HUDEP-2 (cell line): ENCODE data around the gene PRPF4.

Experiments
- DNase-seq, 76 experiments: peaks; one replicate each; lab custom pipeline; 2025; ENCODE audit not compliant: unreplicated experiment in 76 of 76; lab: John Stamatoyannopoulos, UW

Gene PRPF4

GRCh38 chr9:113266174-113266573 is 9.3 kb upstream of the PRPF4 start:
- no peak for DNase-seq

- DNase-seq = peak in 27 of 76 experiments; percentile 9 to 78 (median 45)
Measured at GRCh38 chr9:113267911-113268566, 7.4 kb upstream of the PRPF4 start.

GRCh38 chr9:113269355-113269754 is 6.1 kb upstream of the PRPF4 start:
- no peak for DNase-seq

GRCh38 chr9:113269871-113270270 is 5.6 kb upstream of the PRPF4 start:
- peak in 9 of 76 experiments; percentile 7 to 37 (median 15) for DNase-seq

- DNase-seq = peak in 35 of 76 experiments; percentile 5 to 71 (median 44)
Measured at GRCh38 chr9:113274474-113275156, 843 bp upstream of the PRPF4 start.

GRCh38 chr9:113278840-113279239 is 3.4 kb downstream of the PRPF4 start:
- no peak for DNase-seq

GRCh38 chr9:113281356-113281755 is 5.9 kb downstream of the PRPF4 start:
- DNase-seq = no peak

GRCh38 chr9:113289091-113289490 is 13.6 kb downstream of the PRPF4 start:
- no peak for DNase-seq

GRCh38 chr9:113290052-113290607 is 14.7 kb downstream of the PRPF4 start:
- no peak for DNase-seq

- DNase-seq = no peak
Measured at GRCh38 chr9:113293285-113293878, 17.9 kb downstream of the PRPF4 start.

- DNase-seq = peak in 11 of 76 experiments; percentile 2 to 25 (median 13)
Measured at GRCh38 chr9:113296247-113296646, 20.8 kb downstream of the PRPF4 start.

GRCh38 chr9:113296796-113297558 is 21.5 kb downstream of the PRPF4 start:
- no peak for DNase-seq

GRCh38 chr9:113298311-113298710 is 22.9 kb downstream of the PRPF4 start:
- no peak for DNase-seq

GRCh38 chr9:113298924-113299770 is 23.7 kb downstream of the PRPF4 start:
- no peak for DNase-seq

- peak in 2 of 76 experiments; percentile 9 to 20 for DNase-seq
Measured at GRCh38 chr9:113299800-113300292, 24.4 kb downstream of the PRPF4 start.

GRCh38 chr9:113301548-113301947 is 26.1 kb downstream of the PRPF4 start:
- no peak for DNase-seq

- no peak for DNase-seq
Measured at GRCh38 chr9:113302792-113303418, 27.4 kb downstream of the PRPF4 start, which contains the start of gene RNF183. RNF183 (minus strand) TSS chr9:113303376; CDS start chr9:113298184, 5,192 bp downstream.

- no peak for DNase-seq
Measured at GRCh38 chr9:113306566-113306965, 31.1 kb downstream of the PRPF4 start.

- DNase-seq = no peak
Measured at GRCh38 chr9:113307396-113307975, 32.0 kb downstream of the PRPF4 start.
